IMR-90 (cell line): Measurements from ENCODE around the gene LATS1. TPM values are rescaled to one million over a fixed set of nuclear protein-coding genes. Genes with fewer than 3 reads are reported as not detected.

Source experiments
- ATAC-seq: fragments of 200-7000 bp; cut with Tn5 transposase; 2 replicates; pipeline ENCODE4 v1.9.1; 2020; ENCODE audit warnings: low read depth, mild to moderate bottlenecking, moderate library complexity
- BruUV-seq: library from RNA; stranded (reverse); fragments of 400-500 nt; replicated peaks from 2 replicates; lab custom pipeline; 2021; lab: Mats Ljungman, UMichigan
- CTCF ChIA-PET: fragments of 300-600 bp; formaldehyde crosslinking; extraction: SDS; loops from one replicate; lab custom pipeline; 2021; ENCODE audit warnings: antibody characterized with exemption; lab: Yijun Ruan, JAX
- POLR2A ChIA-PET: fragments of 300-600 bp; sonication (Branson Sonifier 250); formaldehyde crosslinking; loops from one replicate; lab custom pipeline; 2022; ENCODE audit warnings: antibody characterized with exemption; ENCODE audit not compliant: unreplicated experiment; lab: Charles Lee
- DNase-seq: peaks from one replicate; pipeline ENCODE4 v3.0.0; 2013
- H2AFZ ChIP-seq: replicated peaks from 2 replicates; pipeline ENCODE3; 2013; ENCODE audit warnings: low read length, mild to moderate bottlenecking; ENCODE audit not compliant: poor library complexity
- H2AK5ac ChIP-seq: 2 replicates; pipeline ENCODE4 v1.6.1; 2013; ENCODE audit warnings: low read depth, low read length, inconsistent platforms
- H2AK9ac ChIP-seq: replicated peaks from 2 replicates; pipeline ENCODE3; 2013; ENCODE audit warnings: mild to moderate bottlenecking, low read depth, low read length, moderate library complexity; ENCODE audit not compliant: poor library complexity
- H2BK120ac ChIP-seq: 2 replicates; pipeline ENCODE4 v1.6.1; 2013; ENCODE audit warnings: low read depth, low read length, inconsistent platforms
- H2BK15ac ChIP-seq: 3 replicates; pipeline ENCODE4 v1.6.1; 2013; ENCODE audit warnings: low read depth, low read length, inconsistent platforms
- H2BK20ac ChIP-seq: 2 replicates; pipeline ENCODE4 v1.6.1; 2013; ENCODE audit warnings: low read depth, mild to moderate bottlenecking, inconsistent platforms, low read length, moderate library complexity
- H2BK5ac ChIP-seq: 2 replicates; pipeline ENCODE4 v1.6.1; 2013; ENCODE audit warnings: mild to moderate bottlenecking, low read depth, low read length, inconsistent platforms; ENCODE audit not compliant: poor library complexity, severe bottlenecking
- H3K14ac ChIP-seq: replicated peaks from 2 replicates; pipeline ENCODE4 v1.6.1; 2013; ENCODE audit warnings: low read depth, low read length, inconsistent platforms
- H3K18ac ChIP-seq: 2 replicates; pipeline ENCODE4 v1.6.1; 2013; ENCODE audit warnings: low read depth, low read length, control low read depth
- H3K23ac ChIP-seq: 2 replicates; pipeline ENCODE4 v1.6.1; 2013; ENCODE audit warnings: low read depth, low read length, inconsistent platforms
- H3K27ac ChIP-seq: 2 replicates; pipeline ENCODE4 v1.5.1; 2013; ENCODE audit warnings: mild to moderate bottlenecking, control low read depth, low read length; ENCODE audit not compliant: insufficient read depth
- H3K27me3 ChIP-seq: 2 replicates; pipeline ENCODE4 v1.6.1; 2013; ENCODE audit warnings: low read length; ENCODE audit not compliant: control insufficient read depth, insufficient read depth
- H3K36me3 ChIP-seq: 2 replicates; pipeline ENCODE4 v1.6.1; 2013; ENCODE audit warnings: low read length, mixed read lengths; ENCODE audit not compliant: control insufficient read depth, insufficient read depth
- H3K4ac ChIP-seq: 2 replicates; pipeline ENCODE4 v1.6.1; 2013; ENCODE audit warnings: low read depth, low read length, inconsistent platforms
- H3K4me1 ChIP-seq: 2 replicates; pipeline ENCODE4 v1.6.1; 2013; ENCODE audit warnings: low read length, mixed read lengths; ENCODE audit not compliant: control insufficient read depth, insufficient read depth
- H3K4me2 ChIP-seq: 2 replicates; pipeline ENCODE4 v1.6.1; 2013; ENCODE audit warnings: low read depth, mild to moderate bottlenecking, control low read depth, low read length, moderate library complexity
- H3K4me3 ChIP-seq: 2 replicates; pipeline ENCODE4 v1.5.1; 2013; ENCODE audit warnings: low read depth, mild to moderate bottlenecking, control low read depth, low read length, moderate library complexity; ENCODE audit not compliant: insufficient read depth
- H3K56ac ChIP-seq: 2 replicates; pipeline ENCODE4 v1.6.1; 2013; ENCODE audit warnings: low read length, inconsistent platforms; ENCODE audit not compliant: insufficient read depth; ENCODE audit errors: extremely low read depth
- H3K79me1 ChIP-seq, 2 experiments: 2 replicates each; pipeline ENCODE4 v1.6.1; 2013; ENCODE audit warnings: low read length in 2 of 2, inconsistent platforms in 1 of 2, low read depth in 1 of 2
- H3K9ac ChIP-seq: 2 replicates; pipeline ENCODE4 v1.6.1; 2013; ENCODE audit warnings: low read depth, low read length, control low read depth
- H3K9me1 ChIP-seq: 2 replicates; pipeline ENCODE4 v1.6.1; 2013; ENCODE audit warnings: low read length, inconsistent platforms; ENCODE audit not compliant: insufficient read depth
- H3K9me3 ChIP-seq: 2 replicates; pipeline ENCODE4 v1.6.1; 2013; ENCODE audit warnings: low read length; ENCODE audit not compliant: control insufficient read depth, insufficient read depth
- H4K20me1 ChIP-seq: 2 replicates; pipeline ENCODE4 v1.6.1; 2013; ENCODE audit warnings: low read length, inconsistent platforms; ENCODE audit not compliant: insufficient read depth
- H4K5ac ChIP-seq: 2 replicates; pipeline ENCODE4 v1.6.1; 2013; ENCODE audit warnings: mild to moderate bottlenecking, low read depth, low read length, control low read depth
- H4K8ac ChIP-seq, 2 experiments: 2 replicates each; pipeline ENCODE4 v1.6.1; 2013; ENCODE audit warnings: low read depth in 2 of 2, low read length in 2 of 2, control low read depth in 1 of 2, inconsistent platforms in 1 of 2
- H4K91ac ChIP-seq: 2 replicates; pipeline ENCODE4 v1.6.1; 2013; ENCODE audit warnings: low read depth, low read length, inconsistent platforms; ENCODE audit not compliant: insufficient read depth
- BHLHE40 ChIP-seq: fragments of 150-350 bp; IDR thresholded peaks from 2 replicates; pipeline ENCODE4 v1.6.1; 2016; ENCODE audit warnings: mild to moderate bottlenecking, low read depth, low read length
- CEBPB ChIP-seq: IDR thresholded peaks from 2 replicates; pipeline ENCODE4 v1.6.1; 2012; ENCODE audit warnings: low read depth, low read length, improper control_type of control experiment
- CHD1 ChIP-seq: IDR thresholded peaks from 2 replicates; pipeline ENCODE4 v1.6.1; 2012; ENCODE audit warnings: low read depth, low read length, improper control_type of control experiment
- FOS ChIP-seq: fragments of 150-350 bp; IDR thresholded peaks from 2 replicates; pipeline ENCODE4 v1.6.1; 2016; ENCODE audit warnings: low read depth, low read length
- MAZ ChIP-seq: IDR thresholded peaks from 2 replicates; pipeline ENCODE4 v1.6.1; 2012; ENCODE audit warnings: low read depth, mild to moderate bottlenecking, low read length, improper control_type of control experiment, moderate library complexity, borderline replicate concordance
- MXI1 ChIP-seq: IDR thresholded peaks from 2 replicates; pipeline ENCODE4 v1.6.1; 2012; ENCODE audit warnings: low read depth, mild to moderate bottlenecking, low read length, moderate library complexity, borderline replicate concordance
- NFE2L2 ChIP-seq: fragments of 150-350 bp; IDR thresholded peaks from 2 replicates; pipeline ENCODE4 v1.6.1; 2016; ENCODE audit warnings: low read depth, mild to moderate bottlenecking, low read length
- POLR2A ChIP-seq: IDR thresholded peaks from 2 replicates; pipeline ENCODE4 v1.6.1; 2012; ENCODE audit warnings: mild to moderate bottlenecking, low read depth, low read length
- RAD21 ChIP-seq: IDR thresholded peaks from 2 replicates; pipeline ENCODE4 v1.6.1; 2012; ENCODE audit warnings: low read length, improper control_type of control experiment
- RCOR1 ChIP-seq: IDR thresholded peaks from 2 replicates; pipeline ENCODE4 v1.6.1; 2012; ENCODE audit warnings: mild to moderate bottlenecking, low read length, improper control_type of control experiment; ENCODE audit not compliant: insufficient replicate concordance
- RFX5 ChIP-seq: IDR thresholded peaks from 2 replicates; pipeline ENCODE4 v1.8.0; 2012; ENCODE audit warnings: low read depth, mild to moderate bottlenecking, low read length, moderate library complexity
- SMC3 ChIP-seq: fragments of 150-350 bp; IDR thresholded peaks from 2 replicates; pipeline ENCODE4 v1.6.1; 2016; ENCODE audit warnings: low read depth, mild to moderate bottlenecking, antibody characterized with exemption, low read length, moderate library complexity
- whole genome bisulfite sequencing, 2 experiments: methylation state at CpG; one replicate each; pipeline versions ENCODE4 v1.1.5 to v1.1.7; 2013; ENCODE audit warnings: missing lambda C conversion rate in 2 of 2; ENCODE audit not compliant: insufficient read length in 1 of 2; ENCODE audit errors: extremely low coverage in 2 of 2; 5-methylcytosine and 5-hydroxymethylcytosine counted together
- dilution Hi-C: fragments of 300-500 bp; cut with HindIII; formaldehyde crosslinking; loops from one replicate; pipeline ENCODE4 v1.14.3; 2018; ENCODE audit warnings: low sequenced_read_pairs; ENCODE audit not compliant: unreplicated experiment
- in situ Hi-C: fragments of 300-500 bp; cut with MboI; formaldehyde crosslinking; loops from 3 replicates; pipeline ENCODE4 v1.14.3; 2019; ENCODE audit warnings: low sequenced_read_pairs, inconsistent platforms, mixed read lengths
- intact Hi-C: fragments of 100-400 bp; cut with micrococcal nuclease; formaldehyde crosslinking; loops from 2 replicates; pipeline ENCODE4 v1.10.0; 2022
- polyA plus RNA-seq, 3 experiments: library from polyadenylated mRNA; depleted of rRNA; stranded (reverse); fragments of >200 nt; gene quantifications; 2 replicates each; pipeline ENCODE4 v1.2.3, GENCODE V29; 2012; ENCODE audit warnings: low replicate concordance in 1 of 3
- total RNA-seq: library from RNA; depleted of rRNA; stranded (reverse); fragments of >200 nt; gene quantifications from 2 replicates; pipeline ENCODE4 v1.2.3, GENCODE V29; 2012
- TF ChIP-seq, protein P1 (sequence below): conservative IDR thresholded peaks from 2 replicates; pipeline ENCODE4 v1.5.1; 2012; ENCODE audit warnings: mild to moderate bottlenecking, low read depth, low read length, improper control_type of control experiment
- TF ChIP-seq, protein P2 (sequence below): fragments of 150-350 bp; IDR thresholded peaks from 2 replicates; pipeline ENCODE4 v1.6.1; 2017; ENCODE audit warnings: mild to moderate bottlenecking, antibody characterized with exemption, low read length, low read depth
- TF ChIP-seq, protein P3 (sequence below): fragments of 150-350 bp; IDR thresholded peaks from 2 replicates; pipeline ENCODE4 v1.6.1; 2016; ENCODE audit warnings: low read depth, mild to moderate bottlenecking, low read length, moderate library complexity, borderline replicate concordance

Gene LATS1
- total and polyA plus RNA-seq, 2 of the 4 experiments (the other 2 are of a cell fraction), result 7.9 to 20.1 TPM

DNA sequence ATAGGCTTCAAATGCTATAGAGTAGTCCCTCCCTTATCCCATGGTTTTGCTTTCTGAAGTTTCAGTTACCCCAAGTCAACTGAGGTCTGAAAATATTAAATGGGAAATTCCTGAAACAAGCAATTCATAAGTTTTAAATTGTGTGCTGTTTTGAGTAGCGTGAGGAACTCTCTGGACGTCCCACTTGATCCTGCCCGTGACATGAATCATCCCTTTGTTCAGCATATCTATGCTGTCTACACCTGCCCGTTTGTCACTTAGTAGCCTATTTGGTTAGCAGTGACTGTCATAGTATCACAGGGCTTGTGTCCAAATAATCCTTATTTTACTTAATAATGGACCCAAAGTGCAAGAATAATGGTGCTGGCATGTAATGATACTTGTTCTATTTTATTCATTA is 36.6 kb upstream of the LATS1 start:
- Histone ChIP-seq H3K9me1 (0 out of 2 replicates have a peak, but pooled peaks cover 2% of the 10 kb centered on the region), H3K36me3 (no peaks in the 10 kb centered on the region), H2AK9ac (no peak overlapping the region), H3K4ac (no peak overlapping the region), H2BK15ac (no peak overlapping the region), H2AFZ (no peak overlapping the region), H2BK120ac (no peak overlapping the region), H3K4me2 (no peak overlapping the region), H2BK5ac (no peak overlapping the region), H4K91ac (no peak overlapping the region), H2BK20ac (no peak overlapping the region), H2AK5ac (no peak overlapping the region), H3K27me3 (no peaks in the 10 kb centered on the region), H3K18ac (no peak overlapping the region), H4K20me1 (peaks cover 34% of the 10 kb centered on the region), H4K5ac (no peak overlapping the region), H3K27ac (no peak overlapping the region), H3K14ac (no peak overlapping the region), H3K4me3 (no peak overlapping the region), H3K9me3 (no peaks in the 10 kb centered on the region), H3K9ac (no peak overlapping the region), H3K23ac (no peak overlapping the region), H3K4me1 (no peaks in the 10 kb centered on the region), H3K79me1 (peaks cover 21 to 49% of the 10 kb centered on the region in 2 experiments), H3K56ac (no peak overlapping the region), H4K8ac (no peak overlapping the region)
- intact Hi-C loops, result no loop called here
- WGBS, 2 experiments, result no CpG with 5 or more reads among the region's 4 CpGs
- no peak for ATAC-seq
- POLR2A ChIA-PET, result no interaction called here
- BruUV-seq, result no TSS peak
- dilution Hi-C loops, result no loop called here
- in situ Hi-C loops, result no loop called here
- TF ChIP-seq CEBPB, result no peak
- no peak for TF ChIP-seq FOS
- TF ChIP-seq, protein P1, sequence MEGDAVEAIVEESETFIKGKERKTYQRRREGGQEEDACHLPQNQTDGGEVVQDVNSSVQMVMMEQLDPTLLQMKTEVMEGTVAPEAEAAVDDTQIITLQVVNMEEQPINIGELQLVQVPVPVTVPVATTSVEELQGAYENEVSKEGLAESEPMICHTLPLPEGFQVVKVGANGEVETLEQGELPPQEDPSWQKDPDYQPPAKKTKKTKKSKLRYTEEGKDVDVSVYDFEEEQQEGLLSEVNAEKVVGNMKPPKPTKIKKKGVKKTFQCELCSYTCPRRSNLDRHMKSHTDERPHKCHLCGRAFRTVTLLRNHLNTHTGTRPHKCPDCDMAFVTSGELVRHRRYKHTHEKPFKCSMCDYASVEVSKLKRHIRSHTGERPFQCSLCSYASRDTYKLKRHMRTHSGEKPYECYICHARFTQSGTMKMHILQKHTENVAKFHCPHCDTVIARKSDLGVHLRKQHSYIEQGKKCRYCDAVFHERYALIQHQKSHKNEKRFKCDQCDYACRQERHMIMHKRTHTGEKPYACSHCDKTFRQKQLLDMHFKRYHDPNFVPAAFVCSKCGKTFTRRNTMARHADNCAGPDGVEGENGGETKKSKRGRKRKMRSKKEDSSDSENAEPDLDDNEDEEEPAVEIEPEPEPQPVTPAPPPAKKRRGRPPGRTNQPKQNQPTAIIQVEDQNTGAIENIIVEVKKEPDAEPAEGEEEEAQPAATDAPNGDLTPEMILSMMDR, result no peak
- TF ChIP-seq RFX5, result no peak
- TF ChIP-seq NFE2L2, result no peak
- no peak for TF ChIP-seq SMC3
- TF ChIP-seq, protein P2, sequence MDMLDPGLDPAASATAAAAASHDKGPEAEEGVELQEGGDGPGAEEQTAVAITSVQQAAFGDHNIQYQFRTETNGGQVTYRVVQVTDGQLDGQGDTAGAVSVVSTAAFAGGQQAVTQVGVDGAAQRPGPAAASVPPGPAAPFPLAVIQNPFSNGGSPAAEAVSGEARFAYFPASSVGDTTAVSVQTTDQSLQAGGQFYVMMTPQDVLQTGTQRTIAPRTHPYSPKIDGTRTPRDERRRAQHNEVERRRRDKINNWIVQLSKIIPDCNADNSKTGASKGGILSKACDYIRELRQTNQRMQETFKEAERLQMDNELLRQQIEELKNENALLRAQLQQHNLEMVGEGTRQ, result no peak
- TF ChIP-seq RAD21, result no peak
- no peak for TF ChIP-seq MAZ
- TF ChIP-seq, protein P3, sequence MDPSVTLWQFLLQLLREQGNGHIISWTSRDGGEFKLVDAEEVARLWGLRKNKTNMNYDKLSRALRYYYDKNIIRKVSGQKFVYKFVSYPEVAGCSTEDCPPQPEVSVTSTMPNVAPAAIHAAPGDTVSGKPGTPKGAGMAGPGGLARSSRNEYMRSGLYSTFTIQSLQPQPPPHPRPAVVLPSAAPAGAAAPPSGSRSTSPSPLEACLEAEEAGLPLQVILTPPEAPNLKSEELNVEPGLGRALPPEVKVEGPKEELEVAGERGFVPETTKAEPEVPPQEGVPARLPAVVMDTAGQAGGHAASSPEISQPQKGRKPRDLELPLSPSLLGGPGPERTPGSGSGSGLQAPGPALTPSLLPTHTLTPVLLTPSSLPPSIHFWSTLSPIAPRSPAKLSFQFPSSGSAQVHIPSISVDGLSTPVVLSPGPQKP, result no peak
- no peak for TF ChIP-seq RCOR1
- TF ChIP-seq MXI1, result no peak
- no peak for TF ChIP-seq POLR2A
- no peak for TF ChIP-seq CHD1
- no peak for TF ChIP-seq BHLHE40
- CTCF ChIA-PET, result no interaction called here
- no peak for DNase-seq
